ENCODE measurements around the gene CHSY1.

CHSY1 gene

GRCh38 chr15:101244036-101244781 is 7.6 kb downstream of the CHSY1 start:
- peak overlapping the region; percentile 97 for H3K27ac ChIP-seq
- no peaks in the 10 kb centered on the region for H3K9me3 ChIP-seq
- no peaks in the 10 kb centered on the region for H3K36me3 ChIP-seq
- peaks cover 97 to 100% of the 10 kb centered on the region in 2 experiments for H3K4me1 ChIP-seq (ENCODE audit: control insufficient read depth in 1 of 2, insufficient read depth in 1 of 2, low read depth in 1 of 2, low read length in 1 of 2)
- peak overlapping the region; percentile 62 to 65 for H3K4me3 ChIP-seq (ENCODE audit: low read depth in 1 of 2, low read length in 1 of 2)
- TF ChIP-seq CTCF (IDR thresholded peaks at IDR 0.05) = no peak
- no peaks in the 10 kb centered on the region for H3K27me3 ChIP-seq

GRCh38 chr15:101243420-101243819 is 8.4 kb downstream of the CHSY1 start:
- no peaks in the 10 kb centered on the region for H3K9me3 ChIP-seq
- peak overlapping the region; percentile 97 for H3K27ac ChIP-seq
- H3K36me3 ChIP-seq = no peaks in the 10 kb centered on the region
- H3K4me1 ChIP-seq (ENCODE audit: control insufficient read depth in 1 of 2, insufficient read depth in 1 of 2, low read depth in 1 of 2, low read length in 1 of 2) = peaks cover 97 to 100% of the 10 kb centered on the region in 2 experiments
- H3K4me3 ChIP-seq (ENCODE audit: low read depth in 1 of 2, low read length in 1 of 2) = peak overlapping the region; percentile 62 to 65
- TF ChIP-seq CTCF (IDR thresholded peaks at IDR 0.05) = no peak
- H3K27me3 ChIP-seq = no peaks in the 10 kb centered on the region

- peaks cover 97 to 100% of the 10 kb centered on the region in 2 experiments for H3K4me1 ChIP-seq (ENCODE audit: control insufficient read depth in 1 of 2, insufficient read depth in 1 of 2, low read depth in 1 of 2, low read length in 1 of 2)
- H3K9me3 ChIP-seq = no peaks in the 10 kb centered on the region
- peak overlapping the region; percentile 62 to 65 for H3K4me3 ChIP-seq (ENCODE audit: low read depth in 1 of 2, low read length in 1 of 2)
- H3K27ac ChIP-seq = peak overlapping the region; percentile 97
- H3K27me3 ChIP-seq = no peaks in the 10 kb centered on the region
- TF ChIP-seq CTCF (IDR thresholded peaks at IDR 0.05) = no peak
- no peaks in the 10 kb centered on the region for H3K36me3 ChIP-seq
Observed at GRCh38 chr15:101242999-101243336, 8.9 kb downstream of the CHSY1 start.

GRCh38 chr15:101242160-101242998 is 9.5 kb downstream of the CHSY1 start:
- H3K4me1 ChIP-seq (ENCODE audit: control insufficient read depth in 1 of 2, insufficient read depth in 1 of 2, low read depth in 1 of 2, low read length in 1 of 2) = peaks cover 98 to 100% of the 10 kb centered on the region in 2 experiments
- H3K36me3 ChIP-seq = no peaks in the 10 kb centered on the region
- H3K4me3 ChIP-seq (ENCODE audit: low read depth in 1 of 2, low read length in 1 of 2) = peak overlapping the region; percentile 62 to 65
- H3K9me3 ChIP-seq = no peaks in the 10 kb centered on the region
- TF ChIP-seq CTCF (IDR thresholded peaks at IDR 0.05) = no peak
- H3K27ac ChIP-seq = peak overlapping the region; percentile 97
- H3K27me3 ChIP-seq = no peaks in the 10 kb centered on the region

- H3K27ac ChIP-seq = peak overlapping the region; percentile 97
- TF ChIP-seq CTCF (IDR thresholded peaks at IDR 0.05) = no peak
- H3K4me1 ChIP-seq (ENCODE audit: control insufficient read depth in 1 of 2, insufficient read depth in 1 of 2, low read depth in 1 of 2, low read length in 1 of 2) = peaks cover 98 to 100% of the 10 kb centered on the region in 2 experiments
- H3K36me3 ChIP-seq = peaks cover under 1% of the 10 kb centered on the region
- H3K4me3 ChIP-seq (ENCODE audit: low read depth in 1 of 2, low read length in 1 of 2) = peak overlapping the region; percentile 36 to 65
- no peaks in the 10 kb centered on the region for H3K9me3 ChIP-seq
- H3K27me3 ChIP-seq = no peaks in the 10 kb centered on the region
Observed at GRCh38 chr15:101240358-101240757, 11.5 kb downstream of the CHSY1 start.

Measured in neutrophil (primary cell).